ENCODE measurements around the gene STAT6.
"Not testable (repeated sequence)": the region's sequence is repeated elsewhere in the genome, so short reads cannot be mapped to it uniquely, and the experiment has no call there.

STAT6 gene

GRCh38 chr12:57124261-57124877, 13.2 kb upstream of the STAT6 start:
- peak; percentile 80 for DNase-seq

GRCh38 chr12:57123813-57124212, 12.7 kb upstream of the STAT6 start:
- no peak for DNase-seq

GRCh38 chr12:57120718-57121117, 9.6 kb upstream of the STAT6 start:
- DNase-seq = not testable (repeated sequence)

- no peak for DNase-seq
Observed at GRCh38 chr12:57119294-57120085, 8.3 kb upstream of the STAT6 start.

- DNase-seq = peak; percentile 64
Observed at GRCh38 chr12:57118711-57119271, 7.6 kb upstream of the STAT6 start.

- DNase-seq = no peak
Observed at GRCh38 chr12:57116580-57117281, 5.6 kb upstream of the STAT6 start.

- no peak for DNase-seq
Observed at GRCh38 chr12:57112492-57113294, 1.5 kb upstream of the STAT6 start.

GRCh38 chr12:57110104-57111030, 795 bp downstream of the STAT6 start:
- peak; percentile 70 for DNase-seq

- DNase-seq = no peak
Observed at GRCh38 chr12:57109207-57110103, 1.7 kb downstream of the STAT6 start.

DNA sequence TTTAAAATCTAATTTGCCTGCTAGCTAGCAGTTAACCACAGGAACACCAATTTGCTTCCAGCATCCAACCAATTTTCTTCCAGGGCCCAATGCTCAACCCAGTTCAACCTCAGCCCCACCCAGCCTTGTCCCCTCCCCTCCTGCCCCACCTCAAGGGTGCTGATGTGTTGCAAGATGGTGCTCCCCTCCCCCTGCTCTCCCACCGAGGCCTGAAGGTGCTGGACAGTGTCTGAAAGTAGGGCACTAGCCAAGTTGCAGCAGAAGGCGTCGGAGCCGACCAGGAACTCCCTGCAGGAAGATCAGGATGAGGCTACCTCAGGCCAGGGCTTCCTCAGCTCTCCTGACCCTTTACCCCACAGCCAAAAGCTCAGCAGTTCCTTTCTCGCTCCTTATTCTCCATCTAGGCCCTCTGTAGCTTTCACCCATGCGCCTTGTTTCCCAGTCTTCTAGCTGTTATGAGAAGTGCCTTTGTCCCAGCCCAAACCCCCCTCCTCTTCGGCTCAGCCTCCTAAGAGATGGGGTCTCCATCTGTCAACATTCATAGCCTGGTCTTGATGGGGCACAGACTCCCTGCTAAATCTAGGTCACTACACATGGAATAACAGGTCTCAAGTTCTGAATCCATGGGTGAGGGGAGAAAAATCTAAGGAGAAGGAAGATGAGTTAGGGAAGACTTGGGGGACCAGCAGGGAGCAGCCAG, 3.6 kb downstream of the STAT6 start:
- no peak for DNase-seq

- DNase-seq = no peak
Observed at GRCh38 chr12:57106021-57106708, 5.0 kb downstream of the STAT6 start.

- no peak for DNase-seq
Observed at GRCh38 chr12:57105011-57105753, 6.0 kb downstream of the STAT6 start.

GRCh38 chr12:57104292-57104910, 6.8 kb downstream of the STAT6 start:
- no peak for DNase-seq

DNA sequence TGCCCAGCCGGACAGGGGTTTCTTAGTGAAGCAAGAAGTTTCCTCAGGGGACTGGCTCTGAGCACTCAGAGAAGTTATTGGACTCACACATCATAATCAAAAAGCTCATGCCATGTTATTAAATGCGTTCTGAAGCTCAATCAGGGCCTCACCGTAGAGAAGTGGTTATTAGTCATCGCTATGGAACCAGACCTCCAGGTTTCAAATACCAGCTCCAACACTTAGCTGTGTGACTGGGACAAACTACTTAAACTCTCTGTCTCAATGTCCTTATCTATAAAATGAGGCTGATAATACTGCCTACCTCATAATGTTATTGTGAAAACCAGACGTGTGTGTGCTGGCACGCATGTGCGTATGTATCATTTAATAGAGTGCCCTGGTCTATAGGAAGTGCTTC, 7.3 kb downstream of the STAT6 start:
- no peak for DNase-seq

GRCh38 chr12:57101892-57102695, 9.1 kb downstream of the STAT6 start:
- DNase-seq = no peak

GRCh38 chr12:57099766-57100165, 11.4 kb downstream of the STAT6 start:
- DNase-seq = no peak
